Measurements from ENCODE around the gene RPL3.

- TF ChIP-seq EP300 (IDR thresholded peaks at IDR 0.05) (no peak), POLR2A (IDR thresholded peaks at IDR 0.05) (no peak), CTCF (IDR thresholded peaks at IDR 0.05) (no peak)
Measured at GRCh38 chr22:39282645-39283321, 36.6 kb downstream of the RPL3 start.
